Amniotic epithelial cell (primary cell): ENCODE results near the gene CHCHD6.
"Not testable (repeated sequence)": the region's sequence is repeated elsewhere in the genome, so short reads cannot be mapped to it uniquely, and the experiment has no call there.

Source experiments
- DNase-seq: peaks from one replicate; pipeline ENCODE4 v3.0.0-alpha.2; 2010; ENCODE audit warnings: low read depth

Gene CHCHD6

GRCh38 chr3:126766653-126767052, 62.6 kb downstream of the CHCHD6 start:
- DNase-seq: no peak

DNA sequence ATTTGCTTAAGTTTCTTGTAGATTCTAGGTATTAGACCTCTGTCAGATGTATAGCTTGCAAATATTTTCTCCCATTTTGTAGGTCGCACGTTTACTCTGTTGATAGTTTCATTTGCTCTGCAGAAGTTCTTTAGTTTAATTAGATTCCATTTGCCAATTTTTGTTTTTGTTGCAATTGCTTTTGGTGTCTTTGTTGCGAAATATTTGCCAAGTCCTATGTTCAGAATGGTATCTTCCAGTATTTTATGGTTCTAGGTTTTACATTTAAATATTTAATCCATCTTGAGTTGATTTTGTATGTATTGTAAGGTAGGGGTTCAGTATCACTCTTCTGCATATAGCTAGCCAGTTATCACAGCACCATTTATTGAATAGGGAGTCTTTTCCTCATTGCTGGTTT, 64.9 kb downstream of the CHCHD6 start:
- DNase-seq: no peak

GRCh38 chr3:126770096-126770495, 66.1 kb downstream of the CHCHD6 start:
- DNase-seq: no peak

DNA sequence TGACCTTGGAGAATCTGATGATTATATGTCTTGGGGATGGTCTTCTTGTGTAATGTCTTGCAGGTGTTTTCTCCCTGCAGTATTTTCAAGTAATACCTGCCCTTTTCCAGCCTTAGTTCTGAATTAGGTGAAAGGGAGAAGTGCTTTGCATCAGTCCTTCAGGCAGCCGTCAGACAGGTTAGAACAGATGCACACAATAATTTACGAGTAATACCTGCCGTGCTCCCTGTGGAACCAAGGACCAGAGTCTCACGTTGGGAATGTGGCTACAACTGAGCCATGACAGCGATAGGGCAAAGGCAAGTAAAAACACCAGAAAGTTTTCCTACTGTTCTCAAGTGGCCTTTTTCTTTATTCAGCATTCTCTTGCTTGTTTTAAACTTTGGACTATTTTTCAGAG, 69.1 kb downstream of the CHCHD6 start:
- DNase-seq: no peak

- peak; percentile 24 for DNase-seq
These were observed 69.7 kb downstream of the CHCHD6 start for GRCh38 chr3:126773783-126774182.

- no peak for DNase-seq
These were observed 73.3 kb downstream of the CHCHD6 start for GRCh38 chr3:126777366-126777765.

- DNase-seq: no peak
These were observed 76.6 kb downstream of the CHCHD6 start for GRCh38 chr3:126780666-126781065.

DNA sequence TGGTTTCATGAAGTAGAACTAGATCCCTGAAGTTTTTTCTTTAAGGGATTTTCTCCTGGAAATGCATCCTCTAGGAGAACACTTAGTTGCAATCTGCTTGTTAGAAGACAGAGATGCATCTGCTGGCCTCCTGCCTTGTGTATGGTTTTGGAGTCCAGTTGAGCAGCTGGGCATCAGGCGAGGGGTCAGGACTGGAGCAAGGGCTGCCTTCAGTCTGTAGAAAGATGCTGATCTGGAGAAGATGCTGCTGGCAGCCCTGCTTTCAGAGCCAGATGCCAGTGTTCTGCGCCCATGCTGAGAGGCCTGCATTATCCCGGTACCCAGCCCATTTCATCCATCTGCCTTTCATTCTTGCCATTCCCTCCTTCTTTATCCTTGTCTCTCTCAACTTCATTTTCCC, 77.4 kb downstream of the CHCHD6 start:
- DNase-seq: no peak

GRCh38 chr3:126781889-126782491, 78.0 kb downstream of the CHCHD6 start:
- peak; percentile 75 for DNase-seq

- peak; percentile 86 for DNase-seq
These were observed 78.5 kb downstream of the CHCHD6 start for GRCh38 chr3:126782536-126782935.

DNA sequence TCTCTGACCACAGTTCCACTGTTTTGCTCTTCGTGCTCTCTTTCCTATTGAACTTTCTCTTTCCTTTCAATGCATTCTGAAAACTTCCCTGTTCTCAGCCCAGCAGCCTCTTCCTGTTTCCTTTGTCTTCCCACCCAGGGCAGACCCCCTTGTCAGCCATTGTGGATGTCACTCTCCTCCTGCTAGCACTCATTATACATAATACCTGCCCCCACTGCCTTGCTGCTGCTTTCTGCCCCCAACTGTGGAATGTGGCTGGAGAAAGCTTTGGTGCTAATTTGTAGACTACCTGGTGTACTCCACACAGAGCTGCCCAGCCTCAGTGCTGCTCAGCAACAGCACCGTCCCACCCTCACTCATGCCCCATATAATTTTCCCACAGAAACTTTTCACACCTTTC, 80.2 kb downstream of the CHCHD6 start:
- DNase-seq: no peak

- DNase-seq: not testable (repeated sequence)
These were observed 87.3 kb downstream of the CHCHD6 start for GRCh38 chr3:126791320-126791719.

- no peak for DNase-seq
These were observed 89.0 kb downstream of the CHCHD6 start for GRCh38 chr3:126792998-126793397.

GRCh38 chr3:126797563-126797962, 93.5 kb downstream of the CHCHD6 start:
- no peak for DNase-seq

- no peak for DNase-seq
These were observed 94.5 kb downstream of the CHCHD6 start for GRCh38 chr3:126798521-126798920.

DNA sequence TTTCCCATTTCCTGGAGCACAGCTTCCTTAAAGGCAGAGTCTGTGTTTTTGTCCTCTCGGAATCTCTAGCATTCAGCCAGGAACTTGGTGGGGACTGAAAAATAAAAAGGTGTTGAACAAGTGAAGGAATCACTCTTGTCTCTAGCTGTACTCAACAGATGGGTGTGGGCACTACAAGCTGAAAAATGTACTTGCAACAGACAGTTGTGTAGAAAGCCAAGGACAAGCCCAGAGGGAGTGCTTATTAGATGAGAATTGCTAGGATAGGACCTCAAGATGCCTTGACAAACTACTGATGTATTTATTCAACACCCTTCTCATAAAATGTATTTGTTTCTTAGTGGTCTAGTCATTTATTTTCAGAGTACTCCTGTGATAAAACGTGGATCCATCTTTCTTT, 95.1 kb downstream of the CHCHD6 start:
- DNase-seq: no peak

DNA sequence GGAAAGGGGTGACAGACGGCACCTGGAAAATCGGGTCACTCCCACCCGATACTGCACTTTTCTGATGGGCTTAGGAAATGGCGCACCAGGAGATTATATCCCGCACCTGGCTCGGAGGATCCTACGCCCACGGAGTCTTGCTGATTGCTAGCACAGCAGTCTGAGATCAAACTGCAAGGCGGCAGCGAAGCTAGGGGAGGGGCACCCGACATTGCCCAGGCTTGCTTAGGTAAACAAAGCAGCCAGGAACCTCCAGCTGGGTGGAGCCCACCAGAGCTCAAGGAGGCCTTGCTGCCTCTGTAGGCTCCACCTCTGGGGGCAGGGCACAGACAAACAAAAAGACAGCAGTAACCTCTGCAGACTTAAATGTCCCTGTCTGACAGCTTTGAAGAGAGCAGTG, 97.3 kb downstream of the CHCHD6 start:
- DNase-seq: not testable (repeated sequence)

DNA sequence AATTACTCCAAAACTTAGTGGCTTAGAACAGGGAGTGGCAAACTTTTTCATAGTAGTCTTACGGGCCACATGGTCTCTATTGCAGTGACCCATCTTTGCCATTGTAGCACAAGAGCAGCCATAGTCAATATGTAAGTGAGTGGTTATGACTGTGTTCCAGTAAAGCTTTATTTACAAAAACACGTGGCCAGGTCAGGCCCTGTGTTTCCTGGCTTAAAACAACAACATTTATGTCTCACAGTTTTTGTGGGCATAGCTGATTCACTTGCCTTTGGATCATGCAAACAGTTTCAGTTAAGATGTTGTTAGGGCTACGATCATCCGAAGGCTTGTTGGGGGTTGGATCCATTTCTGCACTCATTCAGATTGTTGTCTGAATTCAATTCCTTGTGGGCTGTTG, 103.8 kb downstream of the CHCHD6 start:
- DNase-seq: no peak

DNA sequence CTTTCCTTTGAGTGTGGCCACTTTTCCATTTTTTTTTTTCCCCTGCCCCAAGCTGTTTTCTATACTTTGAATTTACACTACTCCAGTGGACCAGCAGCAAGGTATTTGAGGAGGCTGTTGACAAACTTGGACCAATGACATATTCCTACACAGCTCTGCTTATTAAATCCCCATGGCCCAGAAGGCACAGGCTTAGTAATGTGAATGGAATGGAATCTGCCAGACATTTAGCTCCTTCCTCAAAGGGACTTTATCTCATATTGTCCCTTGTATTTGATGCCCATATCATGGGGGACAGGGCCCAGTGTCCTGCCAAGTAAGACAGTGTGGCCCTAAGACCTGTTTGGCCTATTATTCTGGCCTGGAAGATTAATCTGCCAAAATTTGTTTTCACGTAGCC, 107.5 kb downstream of the CHCHD6 start:
- DNase-seq: no peak

- no peak for DNase-seq
These were observed 112.3 kb downstream of the CHCHD6 start for GRCh38 chr3:126816298-126816697.

DNA sequence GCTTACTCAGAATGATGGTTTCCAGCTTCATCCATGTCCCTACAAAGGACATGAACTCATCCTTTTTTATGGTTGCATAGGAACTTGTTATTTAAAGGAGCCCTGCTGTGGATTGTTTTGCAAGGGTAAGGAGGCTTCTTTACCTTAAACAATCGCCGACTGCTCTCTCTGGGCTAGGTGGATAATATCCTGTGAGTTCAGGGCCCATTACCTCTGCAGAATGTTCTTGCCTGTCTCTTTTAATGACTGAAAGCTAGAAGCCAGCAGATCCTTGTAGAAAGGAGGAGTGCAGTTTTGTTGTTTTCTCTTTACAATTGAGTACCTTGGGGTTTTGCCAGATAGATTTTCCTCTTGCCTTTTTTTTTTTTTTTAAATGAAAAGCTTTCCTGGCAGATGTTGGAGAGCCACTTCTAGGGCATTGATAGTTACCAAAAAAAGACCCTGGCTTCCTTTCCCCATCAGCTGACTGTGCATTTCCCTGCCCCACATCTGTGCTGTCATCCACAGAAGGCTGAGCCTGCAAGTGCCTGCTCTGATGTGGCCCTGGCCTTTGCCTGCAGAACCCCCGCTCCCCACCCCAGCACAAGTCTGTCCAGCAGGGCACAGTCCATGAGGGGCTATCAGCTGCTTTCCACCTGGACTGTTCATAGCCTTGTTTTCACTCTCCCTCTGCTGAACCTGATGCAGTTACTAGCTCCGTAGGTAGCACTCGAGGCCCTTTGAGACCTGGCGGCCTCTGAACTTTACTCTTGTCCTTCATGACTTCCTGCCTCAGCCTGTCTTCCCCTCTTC, 113.1 kb downstream of the CHCHD6 start:
- DNase-seq: no peak

DNA sequence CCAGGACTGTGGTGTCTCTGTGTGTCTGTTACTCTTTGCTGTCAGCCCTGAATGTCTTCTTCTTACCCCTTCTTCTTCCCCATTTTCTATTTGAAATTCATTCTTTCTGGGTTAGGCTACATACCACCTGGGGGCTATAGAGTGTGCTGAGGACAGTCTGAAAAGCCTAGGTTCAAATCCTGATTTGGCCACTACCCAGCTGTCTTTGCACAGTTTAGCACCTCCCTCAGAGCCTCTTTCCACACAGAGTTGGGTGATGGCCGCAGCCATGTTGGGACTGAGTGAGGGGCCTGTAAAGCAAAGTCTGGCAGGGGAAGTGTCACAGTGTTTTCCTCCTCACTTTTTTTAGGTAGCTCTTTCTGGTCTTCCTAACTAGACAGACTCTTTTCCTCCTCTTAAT, 113.7 kb downstream of the CHCHD6 start:
- DNase-seq: no peak

GRCh38 chr3:126818400-126819095, 114.5 kb downstream of the CHCHD6 start:
- DNase-seq: no peak
